Loucy (cell line): ENCODE measurements around the gene PHKB.

Source experiments
- EZH2phosphoT487 ChIP-seq: fragments of 200-600 bp; IDR thresholded peaks from 2 replicates; pipeline ENCODE4 v1.6.1; 2018; ENCODE audit warnings: antibody characterized with exemption, mild to moderate bottlenecking, moderate library complexity, borderline replicate concordance
- TF ChIP-seq, protein P1 (sequence below): fragments of 200-600 bp; sonication (generic); conservative IDR thresholded peaks from 2 replicates; pipeline ENCODE4 v1.5.1; 2014; ENCODE audit warnings: mild to moderate bottlenecking, antibody characterized with exemption, low read length

DNA sequence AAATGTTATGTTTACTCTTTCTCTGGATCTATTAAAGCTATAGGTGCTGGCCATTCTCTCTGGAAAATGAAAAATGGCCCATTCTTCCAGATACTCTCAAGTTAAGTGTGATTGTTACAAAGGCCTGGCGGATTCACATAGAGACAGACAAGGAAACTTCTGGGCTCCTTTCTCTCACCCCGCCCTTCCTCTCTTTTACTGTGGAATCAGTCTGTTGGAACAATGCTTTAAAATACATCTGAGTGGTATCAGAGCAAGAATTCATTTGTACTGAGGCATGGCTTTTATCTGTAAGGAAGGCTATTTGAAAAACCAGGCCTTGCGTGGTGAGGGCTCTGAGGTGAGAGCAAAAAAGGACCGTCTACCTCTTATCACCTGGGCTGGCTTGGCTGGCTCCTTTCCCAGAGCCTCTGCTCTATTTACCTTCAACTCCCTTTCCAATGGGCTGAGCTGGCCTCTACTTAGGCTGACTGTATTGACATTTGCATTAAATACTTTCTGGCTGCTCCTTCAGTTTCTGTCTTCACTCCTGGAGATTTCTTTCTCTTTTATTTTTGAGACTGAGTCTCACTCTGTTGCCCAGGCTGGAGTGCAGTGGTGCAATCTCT is 274.0 kb downstream of the PHKB start:
- TF ChIP-seq, protein P1, sequence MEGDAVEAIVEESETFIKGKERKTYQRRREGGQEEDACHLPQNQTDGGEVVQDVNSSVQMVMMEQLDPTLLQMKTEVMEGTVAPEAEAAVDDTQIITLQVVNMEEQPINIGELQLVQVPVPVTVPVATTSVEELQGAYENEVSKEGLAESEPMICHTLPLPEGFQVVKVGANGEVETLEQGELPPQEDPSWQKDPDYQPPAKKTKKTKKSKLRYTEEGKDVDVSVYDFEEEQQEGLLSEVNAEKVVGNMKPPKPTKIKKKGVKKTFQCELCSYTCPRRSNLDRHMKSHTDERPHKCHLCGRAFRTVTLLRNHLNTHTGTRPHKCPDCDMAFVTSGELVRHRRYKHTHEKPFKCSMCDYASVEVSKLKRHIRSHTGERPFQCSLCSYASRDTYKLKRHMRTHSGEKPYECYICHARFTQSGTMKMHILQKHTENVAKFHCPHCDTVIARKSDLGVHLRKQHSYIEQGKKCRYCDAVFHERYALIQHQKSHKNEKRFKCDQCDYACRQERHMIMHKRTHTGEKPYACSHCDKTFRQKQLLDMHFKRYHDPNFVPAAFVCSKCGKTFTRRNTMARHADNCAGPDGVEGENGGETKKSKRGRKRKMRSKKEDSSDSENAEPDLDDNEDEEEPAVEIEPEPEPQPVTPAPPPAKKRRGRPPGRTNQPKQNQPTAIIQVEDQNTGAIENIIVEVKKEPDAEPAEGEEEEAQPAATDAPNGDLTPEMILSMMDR, result no peak
- no peak for TF ChIP-seq EZH2phosphoT487
